ENCODE results near the gene OR2F2.

GRCh38 chr7:143974459-143974858, 39.4 kb downstream of the OR2F2 start:
- TF ChIP-seq CTCF (IDR thresholded peaks at IDR 0.05) (no peak), POLR2A (IDR thresholded peaks at IDR 0.05) (no peak)
